PFSK-1 (cell line): ENCODE data around the gene PRR33.

Experiments
- FOXP2 ChIP-seq: optimal IDR thresholded peaks from 2 replicates; pipeline ENCODE3; 2011; ENCODE audit warnings: borderline replicate concordance, control low read depth, inconsistent platforms; ENCODE audit not compliant: insufficient read depth; ENCODE audit errors: extremely low read length, extremely low read depth
- POLR2AphosphoS5 ChIP-seq: IDR thresholded peaks from 2 replicates; pipeline ENCODE4 v1.6.1; 2012; ENCODE audit warnings: low read depth, mild to moderate bottlenecking, control low read depth, low read length, moderate library complexity
- SIN3A ChIP-seq: IDR thresholded peaks from 2 replicates; pipeline ENCODE4 v1.6.1; 2012; ENCODE audit warnings: mild to moderate bottlenecking, low read length, moderate library complexity, borderline replicate concordance; ENCODE audit not compliant: insufficient read depth
- TAF1 ChIP-seq: IDR thresholded peaks from 2 replicates; pipeline ENCODE4 v1.6.1; 2012; ENCODE audit warnings: low read length, control low read depth, borderline replicate concordance; ENCODE audit not compliant: insufficient read depth
- TF ChIP-seq, protein P1 (sequence below), 2 experiments: IDR thresholded peaks; 2 replicates each; pipeline versions ENCODE4 v1.6.1 to v1.8.0; 2011 to 2012; ENCODE audit warnings: low read depth in 2 of 2, low read length in 2 of 2, control low read depth in 1 of 2, inconsistent platforms in 1 of 2, mild to moderate bottlenecking in 1 of 2, moderate library complexity in 1 of 2; ENCODE audit not compliant: insufficient read depth in 1 of 2

The PRR33 gene

DNA sequence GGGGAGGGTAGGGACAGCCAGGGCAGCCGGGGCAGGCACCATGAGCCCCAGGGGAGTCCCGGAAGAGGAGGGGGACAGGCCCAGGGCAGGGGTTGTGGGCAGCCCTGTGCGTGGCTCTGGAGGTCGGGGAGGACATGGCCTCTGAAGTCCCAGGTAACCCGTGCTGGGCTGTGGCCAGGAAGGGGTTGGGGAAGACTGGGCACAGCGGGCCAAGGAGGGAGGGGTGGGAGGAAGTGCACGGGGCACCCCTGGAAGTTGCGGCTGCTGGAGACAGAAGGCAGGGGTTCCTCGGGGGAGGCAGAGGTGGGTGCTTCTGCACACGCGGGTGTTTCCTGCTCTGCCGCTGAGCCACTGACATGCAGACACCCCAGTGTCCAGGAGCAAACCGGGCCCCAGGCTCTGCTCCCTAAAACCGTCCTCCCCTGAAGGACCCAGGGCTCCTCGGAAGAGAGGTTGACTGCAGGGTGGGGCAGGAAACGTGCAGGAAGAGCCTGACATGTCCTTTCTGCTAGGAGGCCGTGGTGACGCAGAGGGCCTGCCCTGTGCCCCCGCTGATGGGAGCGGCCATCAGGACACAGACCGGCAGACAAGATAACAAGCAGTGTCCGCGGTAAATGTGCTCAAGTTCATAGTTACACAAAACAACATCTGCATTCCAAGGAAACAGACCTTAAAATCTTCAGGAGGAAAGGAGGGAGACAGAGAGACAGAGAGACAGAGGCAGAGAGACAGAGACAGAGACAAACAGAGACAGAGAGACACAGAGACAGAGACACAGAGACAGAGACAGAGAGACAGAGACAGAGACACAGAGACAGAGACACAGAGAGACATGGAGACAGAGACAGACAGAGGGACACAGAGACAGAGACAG, 47.2 kb downstream of the PRR33 start:
- no peak for TF ChIP-seq SIN3A
- TF ChIP-seq POLR2AphosphoS5 = no peak
- TF ChIP-seq FOXP2 = peak; percentile 78

DNA sequence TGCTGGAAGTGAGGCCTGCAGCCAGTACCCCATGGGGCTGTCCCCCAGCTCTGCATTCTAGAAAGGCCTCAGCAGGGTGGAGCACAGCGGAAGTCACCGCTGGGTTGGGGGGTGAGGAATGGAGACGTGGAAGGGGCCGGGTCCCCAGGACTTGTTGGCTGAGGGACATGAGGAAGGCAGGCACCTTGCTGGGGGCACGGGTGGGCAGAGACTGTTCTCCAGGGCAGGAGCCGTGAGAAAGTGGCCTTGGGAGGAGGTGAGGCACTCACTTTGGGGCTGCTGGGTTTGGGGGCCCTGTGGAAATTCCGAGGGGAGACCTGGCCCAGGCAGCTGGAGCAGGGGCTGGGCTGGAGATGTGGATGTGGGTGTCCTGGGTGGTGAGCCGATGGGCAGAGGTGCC, 47.9 kb downstream of the PRR33 start:
- TF ChIP-seq POLR2AphosphoS5 (no peak), FOXP2 (no peak), SIN3A (no peak), TAF1 (no peak)
- TF ChIP-seq, protein P1, sequence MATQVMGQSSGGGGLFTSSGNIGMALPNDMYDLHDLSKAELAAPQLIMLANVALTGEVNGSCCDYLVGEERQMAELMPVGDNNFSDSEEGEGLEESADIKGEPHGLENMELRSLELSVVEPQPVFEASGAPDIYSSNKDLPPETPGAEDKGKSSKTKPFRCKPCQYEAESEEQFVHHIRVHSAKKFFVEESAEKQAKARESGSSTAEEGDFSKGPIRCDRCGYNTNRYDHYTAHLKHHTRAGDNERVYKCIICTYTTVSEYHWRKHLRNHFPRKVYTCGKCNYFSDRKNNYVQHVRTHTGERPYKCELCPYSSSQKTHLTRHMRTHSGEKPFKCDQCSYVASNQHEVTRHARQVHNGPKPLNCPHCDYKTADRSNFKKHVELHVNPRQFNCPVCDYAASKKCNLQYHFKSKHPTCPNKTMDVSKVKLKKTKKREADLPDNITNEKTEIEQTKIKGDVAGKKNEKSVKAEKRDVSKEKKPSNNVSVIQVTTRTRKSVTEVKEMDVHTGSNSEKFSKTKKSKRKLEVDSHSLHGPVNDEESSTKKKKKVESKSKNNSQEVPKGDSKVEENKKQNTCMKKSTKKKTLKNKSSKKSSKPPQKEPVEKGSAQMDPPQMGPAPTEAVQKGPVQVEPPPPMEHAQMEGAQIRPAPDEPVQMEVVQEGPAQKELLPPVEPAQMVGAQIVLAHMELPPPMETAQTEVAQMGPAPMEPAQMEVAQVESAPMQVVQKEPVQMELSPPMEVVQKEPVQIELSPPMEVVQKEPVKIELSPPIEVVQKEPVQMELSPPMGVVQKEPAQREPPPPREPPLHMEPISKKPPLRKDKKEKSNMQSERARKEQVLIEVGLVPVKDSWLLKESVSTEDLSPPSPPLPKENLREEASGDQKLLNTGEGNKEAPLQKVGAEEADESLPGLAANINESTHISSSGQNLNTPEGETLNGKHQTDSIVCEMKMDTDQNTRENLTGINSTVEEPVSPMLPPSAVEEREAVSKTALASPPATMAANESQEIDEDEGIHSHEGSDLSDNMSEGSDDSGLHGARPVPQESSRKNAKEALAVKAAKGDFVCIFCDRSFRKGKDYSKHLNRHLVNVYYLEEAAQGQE (IDR thresholded peaks at IDR 0.05; ENCODE audit: insufficient read depth in 1 of 2, low read depth in 2 of 2, low read length in 2 of 2) = no peak

GRCh38 chr11:1843098-1843473, 48.6 kb downstream of the PRR33 start:
- TF ChIP-seq, protein P1 (IDR thresholded peaks at IDR 0.05; ENCODE audit: insufficient read depth in 1 of 2, low read depth in 2 of 2, low read length in 2 of 2) = no peak
- TF ChIP-seq TAF1 (no peak), SIN3A (no peak), FOXP2 (no peak), POLR2AphosphoS5 (no peak)

- TF ChIP-seq SIN3A (no peak), POLR2AphosphoS5 (no peak), TAF1 (no peak), FOXP2 (no peak)
- TF ChIP-seq, protein P1 (IDR thresholded peaks at IDR 0.05; ENCODE audit: insufficient read depth in 1 of 2, low read depth in 2 of 2, low read length in 2 of 2) = no peak
These were observed 49.3 kb downstream of the PRR33 start for GRCh38 chr11:1842149-1843097.

GRCh38 chr11:1841511-1842148, 50.1 kb downstream of the PRR33 start:
- no peak for TF ChIP-seq TAF1
- TF ChIP-seq FOXP2 = no peak
- TF ChIP-seq POLR2AphosphoS5 = no peak
- TF ChIP-seq, protein P1 (IDR thresholded peaks at IDR 0.05; ENCODE audit: insufficient read depth in 1 of 2, low read depth in 2 of 2, low read length in 2 of 2) = no peak
- no peak for TF ChIP-seq SIN3A
